Islet of Langerhans (tissue), 1 donor: Measurements from ENCODE around the gene NT5DC4.

ENCODE experiments used
- FAIRE-seq: peaks from one replicate; lab custom pipeline; 2011; peaks lifted over from hg19 to GRCh38; lab: Jason Lieb, UNC

NT5DC4 gene

GRCh38 chr2:112787729-112788393 is 67.0 kb downstream of the NT5DC4 start:
- FAIRE-seq, result no peak

- no peak for FAIRE-seq
Observed at GRCh38 chr2:112788653-112789052, 67.8 kb downstream of the NT5DC4 start.
